GM13977 (cell line): ENCODE measurements around the gene SLC5A10.
"Not testable (repeated sequence)": the region's sequence is repeated elsewhere in the genome, so short reads cannot be mapped to it uniquely, and the experiment has no call there.

ENCODE experiments used
- DNase-seq: peaks from one replicate; pipeline ENCODE4 v3.0.0; 2012; ENCODE audit warnings: low spot score
- in situ Hi-C: fragments of 300-500 bp; cut with MboI; formaldehyde crosslinking; loops from one replicate; pipeline ENCODE4 v1.12.0; 2022; ENCODE audit warnings: low sequenced_read_pairs, low pct_unique_long_range_greater_than_20kb, mixed read lengths, inconsistent platforms; ENCODE audit not compliant: unreplicated experiment
- TF ChIP-seq, protein P1 (sequence below): IDR thresholded peaks from 2 replicates; pipeline ENCODE4 v1.5.1; 2012; ENCODE audit warnings: mild to moderate bottlenecking, control low read depth; ENCODE audit not compliant: insufficient read depth; ENCODE audit errors: extremely low read depth, missing control alignments

SLC5A10 gene

DNA sequence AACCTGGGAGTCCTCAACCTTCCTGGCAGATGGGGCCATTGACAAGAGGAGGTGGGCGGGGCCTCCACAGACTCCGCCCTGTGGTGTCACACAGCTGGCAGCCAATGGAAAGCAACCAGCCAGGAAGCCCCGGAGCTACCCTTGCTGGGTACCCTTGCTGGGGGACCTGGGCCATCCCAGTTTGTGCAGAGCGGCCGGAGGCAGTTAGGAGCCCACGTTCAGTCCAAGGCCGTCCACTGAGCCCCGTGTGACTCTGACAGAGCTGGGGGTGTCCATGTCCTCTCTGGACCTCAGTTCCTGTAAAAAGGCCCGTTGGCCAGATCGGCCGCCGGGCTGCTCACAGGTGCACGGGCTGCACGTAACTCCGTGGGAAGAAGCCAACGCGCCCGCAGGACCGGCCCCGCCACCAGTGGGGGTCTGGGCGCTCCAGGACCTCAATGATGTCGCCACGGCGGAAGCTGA lies 69.7 kb downstream of the SLC5A10 start:
- in situ Hi-C loops, result loop anchor here (25.0 kb wide), 1 partner anchor 209 kb away; no protein-coding TSS in a partner anchor
- DNase-seq, result no peak
- TF ChIP-seq, protein P1, sequence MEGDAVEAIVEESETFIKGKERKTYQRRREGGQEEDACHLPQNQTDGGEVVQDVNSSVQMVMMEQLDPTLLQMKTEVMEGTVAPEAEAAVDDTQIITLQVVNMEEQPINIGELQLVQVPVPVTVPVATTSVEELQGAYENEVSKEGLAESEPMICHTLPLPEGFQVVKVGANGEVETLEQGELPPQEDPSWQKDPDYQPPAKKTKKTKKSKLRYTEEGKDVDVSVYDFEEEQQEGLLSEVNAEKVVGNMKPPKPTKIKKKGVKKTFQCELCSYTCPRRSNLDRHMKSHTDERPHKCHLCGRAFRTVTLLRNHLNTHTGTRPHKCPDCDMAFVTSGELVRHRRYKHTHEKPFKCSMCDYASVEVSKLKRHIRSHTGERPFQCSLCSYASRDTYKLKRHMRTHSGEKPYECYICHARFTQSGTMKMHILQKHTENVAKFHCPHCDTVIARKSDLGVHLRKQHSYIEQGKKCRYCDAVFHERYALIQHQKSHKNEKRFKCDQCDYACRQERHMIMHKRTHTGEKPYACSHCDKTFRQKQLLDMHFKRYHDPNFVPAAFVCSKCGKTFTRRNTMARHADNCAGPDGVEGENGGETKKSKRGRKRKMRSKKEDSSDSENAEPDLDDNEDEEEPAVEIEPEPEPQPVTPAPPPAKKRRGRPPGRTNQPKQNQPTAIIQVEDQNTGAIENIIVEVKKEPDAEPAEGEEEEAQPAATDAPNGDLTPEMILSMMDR, result no peak

DNA sequence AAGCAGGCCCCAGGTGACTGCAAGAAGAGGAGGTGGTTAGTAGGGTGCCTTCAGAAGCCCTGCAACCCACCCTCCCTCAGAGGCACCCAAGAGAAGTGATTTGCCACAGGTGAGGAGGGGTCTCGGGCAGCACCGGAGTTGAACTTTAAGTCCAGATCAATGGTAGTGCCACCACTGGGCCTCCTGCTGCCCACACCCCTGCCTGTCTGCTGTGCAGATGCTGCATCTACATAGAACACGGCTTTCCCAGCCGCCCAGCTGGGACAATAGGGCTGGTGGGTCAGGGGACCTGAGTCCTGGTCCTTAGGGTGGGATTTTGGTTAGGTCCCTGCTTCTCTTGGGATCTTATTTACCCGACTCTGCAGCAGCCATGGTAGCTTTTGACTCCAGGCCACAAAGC lies 70.2 kb downstream of the SLC5A10 start:
- in situ Hi-C loops, result loop anchor here (25.0 kb wide), 1 partner anchor 210 kb away; no protein-coding TSS in a partner anchor

DNA sequence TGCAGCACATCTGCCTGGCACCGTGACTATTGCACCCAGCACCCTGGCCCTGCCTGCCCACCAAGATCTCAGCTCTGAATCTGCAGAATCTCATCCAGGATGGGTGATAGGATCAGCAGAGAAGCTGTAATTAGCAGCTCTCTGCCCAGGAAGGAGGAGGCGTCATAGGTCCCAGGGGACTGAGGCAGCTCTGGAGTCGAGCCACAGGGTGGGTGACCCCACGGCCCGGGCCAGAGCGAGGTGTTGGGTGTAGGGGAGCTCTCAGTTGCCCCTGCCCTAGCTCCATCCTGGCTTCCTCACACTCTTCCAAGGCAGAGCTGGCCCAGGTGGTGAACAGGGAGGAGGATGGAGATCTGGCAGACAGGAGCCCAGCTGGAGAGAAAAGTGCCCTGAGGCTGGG lies 70.8 kb downstream of the SLC5A10 start:
- TF ChIP-seq, protein P1, result no peak
- in situ Hi-C loops, result loop anchor here (25.0 kb wide), 1 partner anchor 210 kb away; no protein-coding TSS in a partner anchor
- DNase-seq, result no peak

More for the DNA sequence above, 70.2 kb downstream of the SLC5A10 start:
- no peak for DNase-seq
- TF ChIP-seq, protein P1, result no peak

DNA sequence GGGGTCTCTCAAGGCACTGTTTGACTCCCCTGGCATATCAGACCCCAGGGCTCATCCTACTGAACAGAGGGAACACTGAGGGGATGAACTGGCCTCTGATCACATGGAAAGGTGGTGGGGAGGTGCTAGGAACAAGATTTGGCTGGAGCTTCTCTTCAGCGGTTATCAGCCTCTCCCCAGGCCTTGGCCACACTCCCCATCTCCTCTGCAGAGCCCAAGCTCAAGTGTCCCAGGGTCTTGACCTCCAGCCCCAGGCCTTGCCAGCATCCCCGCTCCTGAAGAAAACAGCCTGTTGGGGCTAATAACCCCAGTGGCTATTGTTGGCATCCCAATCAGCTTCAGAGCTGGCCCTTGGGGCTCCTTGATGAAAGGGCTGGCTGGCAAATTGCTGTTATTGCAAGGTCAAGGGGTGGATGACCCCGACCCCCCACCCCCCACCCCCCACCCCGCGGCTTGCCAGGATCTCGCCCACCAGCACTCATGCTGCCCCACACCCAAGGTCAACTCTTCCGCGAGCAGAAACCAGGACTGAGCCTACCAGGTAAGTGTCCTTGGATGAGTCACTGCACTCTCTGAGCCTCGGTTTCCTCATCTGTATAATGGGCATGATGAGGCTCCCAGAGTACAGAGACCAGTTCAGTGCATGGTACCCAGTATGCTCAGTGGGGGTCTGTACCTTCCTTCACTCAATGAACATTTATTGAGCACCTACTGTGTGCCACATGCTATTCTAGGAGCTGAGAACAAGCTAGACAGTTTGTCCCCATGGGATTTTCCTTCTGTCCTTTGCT lies 71.4 kb downstream of the SLC5A10 start:
- in situ Hi-C loops, result loop anchor here (25.0 kb wide), 1 partner anchor 211 kb away; no protein-coding TSS in a partner anchor
- DNase-seq, result no peak
- TF ChIP-seq, protein P1, result no peak

DNA sequence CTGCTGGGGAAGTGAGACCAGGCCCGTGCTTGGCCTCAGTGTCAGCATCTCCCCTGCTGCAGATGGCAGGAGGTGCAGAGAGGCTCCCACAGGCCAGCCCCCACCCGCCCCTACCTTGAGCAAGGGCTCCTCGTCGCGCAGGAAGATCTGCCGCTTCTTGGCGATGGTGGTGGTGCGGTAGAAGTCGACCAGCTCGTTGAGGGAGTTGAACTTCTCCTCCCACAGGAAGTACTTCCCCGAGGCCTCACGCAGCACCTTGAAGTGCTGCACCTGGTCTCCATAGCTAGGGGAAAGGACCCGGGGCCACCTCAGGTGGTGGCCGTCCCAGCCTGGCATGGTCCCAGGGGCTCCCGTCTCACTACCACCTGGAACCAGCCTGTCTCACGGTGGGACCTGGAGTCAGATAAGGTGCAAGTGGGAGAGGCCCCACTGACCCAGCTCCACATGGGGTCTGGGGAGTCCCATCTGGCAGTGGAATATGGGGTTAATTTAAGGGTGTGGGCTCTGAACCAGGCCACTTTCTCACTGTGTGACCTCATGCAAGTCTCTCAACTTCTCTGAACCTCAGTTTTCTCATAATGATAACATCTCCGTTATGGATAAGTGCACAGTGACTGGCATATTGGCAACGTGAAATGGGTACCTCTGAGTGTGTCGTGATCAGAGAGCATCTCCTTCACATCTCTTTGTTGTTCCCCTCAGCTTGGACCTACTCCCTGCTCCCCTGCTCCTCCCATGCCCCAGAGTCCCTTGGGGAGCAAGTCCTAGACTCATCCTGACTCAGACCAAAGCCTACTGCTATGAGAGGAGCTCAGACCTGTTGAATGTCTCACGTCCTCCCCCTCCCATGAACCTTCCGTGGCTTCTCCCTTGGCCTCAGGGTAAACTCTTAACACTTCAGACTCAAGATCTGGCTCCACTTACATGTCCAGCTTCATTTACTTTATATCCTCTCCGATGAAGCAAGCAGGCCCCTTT lies 72.4 kb downstream of the SLC5A10 start:
- DNase-seq, result no peak
- TF ChIP-seq, protein P1, result no peak
- in situ Hi-C loops, result loop anchor here (25.0 kb wide), 1 partner anchor 212 kb away; no protein-coding TSS in a partner anchor

DNA sequence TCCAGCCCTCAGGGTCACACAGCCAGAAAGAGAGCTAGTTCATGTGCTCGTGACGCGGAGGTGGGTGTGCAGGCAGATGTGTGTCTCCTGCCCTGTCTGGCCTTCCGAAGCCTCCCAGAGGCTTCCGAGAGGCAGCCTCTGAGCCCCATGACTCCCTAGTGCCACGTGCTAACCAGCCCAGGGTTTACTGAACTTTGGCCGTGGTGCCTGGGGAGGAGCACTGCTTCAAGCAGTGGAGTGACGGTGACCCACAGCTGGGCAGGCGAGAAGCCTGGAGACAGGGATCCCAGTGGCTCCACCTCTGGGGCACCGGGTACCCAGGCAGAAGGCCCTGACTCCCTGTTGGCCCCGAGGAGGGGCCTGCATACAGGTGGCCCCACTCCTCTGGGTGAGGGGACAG lies 76.7 kb downstream of the SLC5A10 start:
- DNase-seq, in situ Hi-C loops: not testable (repeated sequence)

DNA sequence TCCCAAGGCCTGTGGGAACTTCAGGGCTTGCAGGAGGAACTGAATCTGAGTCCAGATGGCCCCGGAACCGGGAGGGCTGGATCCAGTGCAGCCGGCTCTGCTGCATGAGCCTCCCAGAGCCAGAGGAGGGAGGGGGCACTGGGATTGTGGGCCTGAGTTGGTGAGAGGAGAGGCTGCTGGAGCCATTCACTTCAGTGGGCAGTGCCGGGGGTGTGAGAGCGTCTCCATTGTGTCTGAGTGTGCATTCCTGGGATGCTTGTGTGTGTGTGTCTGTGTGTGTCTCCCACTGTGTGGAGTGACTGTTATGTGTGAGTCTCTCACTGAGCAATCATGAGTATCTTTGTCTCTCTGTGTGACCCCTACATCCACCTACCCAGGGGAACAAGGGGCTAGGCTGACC lies 77.8 kb downstream of the SLC5A10 start:
- DNase-seq, in situ Hi-C loops: not testable (repeated sequence)

DNA sequence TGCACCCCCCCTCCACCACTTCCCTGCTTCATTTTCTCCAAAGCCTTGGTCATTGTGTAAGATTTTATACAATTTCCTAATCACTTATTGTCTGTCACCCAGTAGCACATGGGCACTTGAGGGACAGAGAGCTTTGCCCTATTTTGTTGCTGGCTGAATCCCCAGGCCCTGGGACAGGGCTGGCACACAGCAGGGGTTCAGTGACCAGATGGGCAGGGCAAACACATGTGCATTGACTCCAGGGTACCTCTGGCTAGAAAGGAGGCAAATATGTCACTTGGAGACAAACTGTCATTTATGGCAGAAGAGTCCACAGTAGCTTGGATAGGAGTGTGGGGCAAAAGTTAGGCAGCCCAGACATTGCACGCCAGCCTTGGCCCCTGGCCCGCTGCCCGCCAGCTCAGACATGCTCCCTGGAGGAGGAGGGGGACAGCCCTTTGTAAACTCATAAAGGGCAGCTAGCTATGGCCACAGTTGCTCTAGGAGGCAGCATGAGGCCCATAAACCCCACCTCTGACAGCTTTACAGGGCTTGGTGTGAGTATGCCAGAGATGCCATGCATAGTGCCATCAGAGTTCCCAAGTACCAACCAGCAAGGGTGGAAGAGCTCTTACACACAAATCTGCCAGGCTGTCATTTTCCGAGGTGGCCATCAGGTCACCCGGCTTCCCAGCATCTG lies 78.9 kb downstream of the SLC5A10 start:
- DNase-seq, in situ Hi-C loops: not testable (repeated sequence)
